H1 (cell line): ENCODE measurements around the gene DIPK1A. TPM values are rescaled to one million over a fixed set of nuclear protein-coding genes. Genes with fewer than 3 reads are reported as not detected.

ENCODE experiments used
- CTCF ChIA-PET: fragments of 300-600 bp; sonication (Branson Sonifier 250); formaldehyde crosslinking; loops from one replicate; lab custom pipeline; 2021; ENCODE audit not compliant: partially characterized antibody; lab: Charles Lee
- POLR2A ChIA-PET: fragments of 300-600 bp; sonication (Branson Sonifier 250); formaldehyde crosslinking; loops from one replicate; lab custom pipeline; 2021; ENCODE audit warnings: inconsistent platforms; ENCODE audit not compliant: partially characterized antibody; lab: Charles Lee
- DNase-seq, 2 experiments: peaks; one replicate each; pipeline versions ENCODE4 v3.0.0 to v3.0.0-alpha.2; 2010 to 2022; ENCODE audit warnings: low spot score in 2 of 2, low read depth in 1 of 2, mixed read lengths in 1 of 2
- FAIRE-seq: peaks from 2 replicates; lab custom pipeline; 2011; peaks lifted over from hg19 to GRCh38; lab: Jason Lieb, UNC
- H2AFZ ChIP-seq: 2 replicates; pipeline ENCODE4 v1.8.1; 2012; ENCODE audit warnings: low read length, inconsistent platforms
- H2AK5ac ChIP-seq: 2 replicates; pipeline ENCODE4 v1.6.1; 2013; ENCODE audit warnings: low read depth, low read length
- H2BK120ac ChIP-seq: replicated peaks from 2 replicates; pipeline ENCODE3; 2013; ENCODE audit warnings: low read depth, low read length, inconsistent platforms
- H2BK12ac ChIP-seq: 2 replicates; pipeline ENCODE4 v1.6.1; 2013; ENCODE audit warnings: low read depth, low read length
- H2BK15ac ChIP-seq: 2 replicates; pipeline ENCODE4 v1.6.1; 2013; ENCODE audit warnings: low read length
- H2BK20ac ChIP-seq: 2 replicates; pipeline ENCODE4 v1.6.1; 2013; ENCODE audit warnings: low read length
- H2BK5ac ChIP-seq: 2 replicates; pipeline ENCODE4 v1.6.1; 2013; ENCODE audit warnings: low read depth, low read length
- H3K14ac ChIP-seq: 2 replicates; pipeline ENCODE4 v1.6.1; 2013; ENCODE audit warnings: inconsistent platforms; ENCODE audit not compliant: insufficient read length
- H3K18ac ChIP-seq: 2 replicates; pipeline ENCODE4 v1.6.1; 2013; ENCODE audit warnings: low read length; ENCODE audit errors: extremely low read depth
- H3K23ac ChIP-seq: 2 replicates; pipeline ENCODE4 v1.6.1; 2013; ENCODE audit warnings: inconsistent platforms; ENCODE audit not compliant: insufficient read length
- H3K23me2 ChIP-seq: 2 replicates; pipeline ENCODE4 v1.6.1; 2013; ENCODE audit warnings: low read depth, low read length
- H3K27ac ChIP-seq: 2 replicates; pipeline ENCODE4 v1.6.1; 2011; ENCODE audit warnings: low read depth, low read length, inconsistent platforms
- H3K27me3 ChIP-seq, 4 experiments: replicated peaks in 1 of 4; 1 replicate in 1 of 4; 2 replicates in 3 of 4; pipeline versions ENCODE4 v1.6.1 to v1.8.1; 2011 to 2013; ENCODE audit warnings: low read length in 3 of 4, mild to moderate bottlenecking in 3 of 4, inconsistent platforms in 2 of 4, mixed read lengths in 2 of 4, moderate library complexity in 1 of 4; ENCODE audit not compliant: control insufficient read depth in 3 of 4, insufficient read depth in 3 of 4; ENCODE audit errors: extremely low read depth in 1 of 4
- H3K36me3 ChIP-seq, 4 experiments: 2 replicates each; pipeline versions ENCODE4 v1.6.1 to v1.8.1; 2011 to 2013; ENCODE audit warnings: mild to moderate bottlenecking in 4 of 4, low read length in 3 of 4, moderate library complexity in 2 of 4, control low read depth in 1 of 4, inconsistent platforms in 1 of 4; ENCODE audit not compliant: insufficient read depth in 4 of 4, control insufficient read depth in 2 of 4
- H3K4ac ChIP-seq: replicated peaks from 2 replicates; pipeline ENCODE3; 2013; ENCODE audit warnings: low read length, low read depth, mixed read lengths, inconsistent platforms; ENCODE audit not compliant: insufficient read length
- H3K4me1 ChIP-seq, 4 experiments: replicated peaks in 1 of 4; 1 replicate in 1 of 4; 2 replicates in 3 of 4; pipeline versions ENCODE4 v1.6.1 to v1.8.1; 2011 to 2013; ENCODE audit warnings: low read length in 3 of 4, inconsistent platforms in 2 of 4, mixed read lengths in 1 of 4; ENCODE audit not compliant: insufficient read depth in 4 of 4, control insufficient read depth in 3 of 4
- H3K4me2 ChIP-seq, 2 experiments: 2 replicates each; pipeline versions ENCODE4 v1.6.1 to v1.8.1; 2011 to 2013; ENCODE audit warnings: low read depth in 2 of 2, low read length in 2 of 2, control low read depth in 1 of 2, inconsistent platforms in 1 of 2, mild to moderate bottlenecking in 1 of 2; ENCODE audit not compliant: insufficient read depth in 1 of 2
- H3K4me3 ChIP-seq, 4 experiments: fragments of 200-600, 300-600 bp in 1 of 4; sonication (generic), shearing (Covaris generic), sonication (Bioruptor Twin) in 1 of 4; 2 replicates each; pipeline versions ENCODE4 v1.5.1 to v1.8.1; 2011 to 2016; ENCODE audit warnings: low read length in 4 of 4, low read depth in 3 of 4, control low read depth in 2 of 4, inconsistent platforms in 2 of 4, mild to moderate bottlenecking in 2 of 4, mixed read lengths in 1 of 4, moderate library complexity in 1 of 4; ENCODE audit not compliant: insufficient read depth in 2 of 4; ENCODE audit errors: extremely low read depth in 1 of 4
- H3K56ac ChIP-seq: replicated peaks from 2 replicates; pipeline ENCODE3; 2013; ENCODE audit warnings: low read depth, mild to moderate bottlenecking, mixed read lengths, low read length, inconsistent platforms; ENCODE audit not compliant: insufficient read length
- H3K79me1 ChIP-seq: 2 replicates; pipeline ENCODE4 v1.6.1; 2013; ENCODE audit warnings: low read depth, low read length, control low read depth
- H3K79me2 ChIP-seq, 2 experiments: 2 replicates each; pipeline versions ENCODE4 v1.6.1 to v1.8.1; 2012 to 2013; ENCODE audit warnings: low read length in 2 of 2, mild to moderate bottlenecking in 2 of 2, inconsistent platforms in 1 of 2; ENCODE audit not compliant: insufficient read depth in 2 of 2, control insufficient read depth in 1 of 2
- H3K9ac ChIP-seq, 4 experiments: replicated peaks in 1 of 4; 1 replicate in 1 of 4; 2 replicates in 3 of 4; pipeline versions ENCODE4 v1.6.1 to v1.8.1; 2011 to 2013; ENCODE audit warnings: low read depth in 3 of 4, low read length in 3 of 4, control low read depth in 2 of 4, mild to moderate bottlenecking in 2 of 4, moderate library complexity in 2 of 4, inconsistent platforms in 1 of 4; ENCODE audit errors: extremely low read depth in 1 of 4
- H3K9me3 ChIP-seq, 2 experiments: 2 replicates each; pipeline versions ENCODE4 v1.6.1 to v1.8.1; 2012 to 2013; ENCODE audit warnings: mild to moderate bottlenecking in 2 of 2, moderate library complexity in 2 of 2, control low read depth in 1 of 2, inconsistent platforms in 1 of 2, low read depth in 1 of 2, low read length in 1 of 2, mixed read lengths in 1 of 2; ENCODE audit not compliant: insufficient read depth in 2 of 2
- H4K20me1 ChIP-seq, 2 experiments: replicated peaks in 1 of 2; 2 replicates each; pipeline versions ENCODE3 to v1.8.1; 2011 to 2013; ENCODE audit warnings: inconsistent platforms in 2 of 2, low read length in 2 of 2, mild to moderate bottlenecking in 1 of 2; ENCODE audit not compliant: insufficient read depth in 2 of 2, control insufficient read depth in 1 of 2
- H4K5ac ChIP-seq: 2 replicates; pipeline ENCODE4 v1.6.1; 2013; ENCODE audit warnings: low read length, low read depth, mixed read lengths, inconsistent platforms; ENCODE audit not compliant: insufficient read length
- H4K8ac ChIP-seq: 2 replicates; pipeline ENCODE4 v1.8.0; 2013; ENCODE audit warnings: mild to moderate bottlenecking, moderate library complexity, low read length, inconsistent platforms; ENCODE audit not compliant: insufficient read depth; ENCODE audit errors: extremely low read depth
- H4K91ac ChIP-seq: replicated peaks from 2 replicates; pipeline ENCODE3; 2013; ENCODE audit warnings: low read length, mixed read lengths, inconsistent platforms; ENCODE audit not compliant: insufficient read length
- BACH1 ChIP-seq: IDR thresholded peaks from 2 replicates; pipeline ENCODE4 v1.6.1; 2012; ENCODE audit warnings: low read length, improper control_type of control experiment
- FOSL1 ChIP-seq: IDR thresholded peaks from 2 replicates; pipeline ENCODE4 v1.6.1; 2011; ENCODE audit warnings: mild to moderate bottlenecking, low read depth, low read length, moderate library complexity; ENCODE audit not compliant: insufficient read depth
- RXRA ChIP-seq: IDR thresholded peaks from 2 replicates; pipeline ENCODE4 v1.6.1; 2011; ENCODE audit warnings: low read depth, mild to moderate bottlenecking, low read length, moderate library complexity; ENCODE audit not compliant: insufficient read depth
- SAP30 ChIP-seq: fragments of 300-600 bp; sonication (generic); IDR thresholded peaks from 2 replicates; pipeline ENCODE4 v1.7.1; 2012; ENCODE audit warnings: low read length, moderate library complexity, mild to moderate bottlenecking, inconsistent platforms; ENCODE audit not compliant: insufficient read depth, insufficient replicate concordance
- SP1 ChIP-seq: IDR thresholded peaks from 2 replicates; pipeline ENCODE4 v1.6.1; 2011; ENCODE audit warnings: low read depth, low read length
- SP2 ChIP-seq: IDR thresholded peaks from 2 replicates; pipeline ENCODE4 v1.6.1; 2012; ENCODE audit warnings: mild to moderate bottlenecking, low read length, inconsistent platforms
- SUZ12 ChIP-seq: fragments of 200-600 bp; sonication (generic); IDR thresholded peaks from 2 replicates; pipeline ENCODE4 v1.6.1; 2012; ENCODE audit warnings: mild to moderate bottlenecking, inconsistent platforms, low read length, moderate library complexity, mixed read lengths
- TAF1 ChIP-seq: IDR thresholded peaks from 2 replicates; pipeline ENCODE4 v1.6.1; 2011; ENCODE audit warnings: mild to moderate bottlenecking, low read depth, low read length
- TEAD4 ChIP-seq: IDR thresholded peaks from 2 replicates; pipeline ENCODE4 v1.6.1; 2012; ENCODE audit warnings: low read depth, low read length, inconsistent platforms, mixed read lengths
- ZNF274 ChIP-seq: IDR thresholded peaks from 2 replicates; pipeline ENCODE4 v1.7.0; 2012; ENCODE audit warnings: low read length, borderline replicate concordance; ENCODE audit errors: extremely low read depth
- WGBS, 2 experiments: shearing (Covaris generic) in 1 of 2; methylation state at CpG; one replicate each; pipeline versions ENCODE4 v1.1.6 to v1.1.7; 2013 to 2015; ENCODE audit warnings: low lambda C conversion rate in 2 of 2, mixed read lengths in 2 of 2, inconsistent platforms in 1 of 2, low coverage in 1 of 2, missing lambda C conversion rate in 1 of 2; ENCODE audit not compliant: insufficient replicate concordance in 2 of 2, insufficient coverage in 1 of 2, insufficient read length in 1 of 2; ENCODE audit errors: extremely low coverage in 1 of 2, missing lambda C conversion rate in 1 of 2; 5-methylcytosine and 5-hydroxymethylcytosine counted together
- polyA plus RNA-seq, 7 experiments: library from polyadenylated mRNA; depleted of rRNA in 3 of 7; stranded (reverse) in 5 of 7; unstranded in 2 of 7; fragments of >200 nt in 5 of 7; fragments of 200-250 nt in 2 of 7; gene quantifications; 1 replicate in 5 of 7; 2 replicates in 1 of 7; 4 replicates in 1 of 7; pipeline versions ENCODE4 v1.2.1 to v1.2.3, GENCODE V29; 2011 to 2013; ENCODE audit warnings: missing spikeins in 2 of 7, mixed read lengths in 2 of 7
- total RNA-seq: library from RNA; stranded (reverse); fragmentation: NEBNext Ultra II Directional; extraction: Animal tissue kit (Norgen Biotek cat#: 25700); gene quantifications from 2 replicates; pipeline ENCODE4 v1.2.1, GENCODE V29; 2021

The DIPK1A gene
- total and polyA plus RNA-seq, 2 of the 8 experiments (the other 6 are each of a cell fraction or from before 2014, with no cell fraction given), result 2.5 to 5.0 TPM

- no peak overlapping the region for H3K14ac ChIP-seq
- no peak overlapping the region for H2BK120ac ChIP-seq
- H3K23ac ChIP-seq, result no peak overlapping the region
- no peak overlapping the region for H3K18ac ChIP-seq
- H2BK12ac ChIP-seq, result no peak overlapping the region
- no peak overlapping the region for H4K91ac ChIP-seq
- no peaks in the 10 kb centered on the region for H3K79me1 ChIP-seq
- no peak overlapping the region for H4K5ac ChIP-seq
- TF ChIP-seq SP2, result no peak
- no peak for TF ChIP-seq RXRA
- TF ChIP-seq SAP30, result no peak
- no peak for TF ChIP-seq ZNF274
- no peak for TF ChIP-seq SP1
- TF ChIP-seq TAF1, result no peak
- TF ChIP-seq SUZ12, result no peak
- no peak for TF ChIP-seq FOSL1
- no peak for TF ChIP-seq TEAD4
- TF ChIP-seq BACH1, result no peak
- H3K27me3 ChIP-seq, result no peaks in the 10 kb centered on the region
- no peak overlapping the region for H2BK20ac ChIP-seq
- FAIRE-seq (no peak), DNase-seq (no peak)
- no peak overlapping the region for H2BK5ac ChIP-seq
- H3K4me2 ChIP-seq, result no peak overlapping the region
- no peak overlapping the region for H4K8ac ChIP-seq
- ChIA-PET POLR2A (interaction anchor here (1.2 to 1.3 kb wide), 2 partner anchors 11 to 129 kb away, joined by 4 to 5 read pairs; partner anchors contain the start of genes DIPK1A and MTF2), CTCF (interaction anchor here (0.6 to 2.7 kb wide), 6 partner anchors 10 to 353 kb away, joined by 3 to 12 read pairs (median 4); partner anchors contain the start of gene DIPK1A)
- peak overlapping the region; percentile 67; the same call in 1 of the 2 replicates for H2AK5ac ChIP-seq
- no peaks in the 10 kb centered on the region for H3K36me3 ChIP-seq
- H3K4ac ChIP-seq, result no peak overlapping the region
- H3K4me3 ChIP-seq, result no peak overlapping the region
- H3K4me1 ChIP-seq, result peaks cover 0 to 3% (median 0%) of the 10 kb centered on the region in 4 experiments; a peak in 1 of 7 replicates
- no peak overlapping the region for H3K56ac ChIP-seq
- no peak overlapping the region for H2BK15ac ChIP-seq
- H3K9me3 ChIP-seq, result no peaks in the 10 kb centered on the region
- no peak overlapping the region for H3K27ac ChIP-seq
- H3K79me2 ChIP-seq, result no peaks in the 10 kb centered on the region
- WGBS, 2 experiments, result 84% methylated on average over 7 of the region's 7 CpGs; no CpG with 5 or more reads in 1 of the 2 experiments
- no peak overlapping the region for H3K9ac ChIP-seq
- no peak overlapping the region for H2AFZ ChIP-seq
- H4K20me1 ChIP-seq, result peaks cover 0 to 1% of the 10 kb centered on the region in 2 experiments
- peaks cover 2% of the 10 kb centered on the region; the same call in 1 of the 2 replicates for H3K23me2 ChIP-seq
These were observed 11.1 kb downstream of the DIPK1A start for GRCh38 chr1:92949937-92950817.
